GM12892 (cell line): ENCODE results near the gene ACTL9.

ENCODE experiments used
- POLR2AphosphoS5 ChIP-seq: IDR thresholded peaks from 2 replicates; pipeline ENCODE4 v1.6.1; 2011; ENCODE audit warnings: low read depth, low read length, control low read depth
- TAF1 ChIP-seq: IDR thresholded peaks from 2 replicates; pipeline ENCODE4 v1.6.1; 2011; ENCODE audit warnings: low read depth, mild to moderate bottlenecking, control low read depth, low read length, borderline replicate concordance

GRCh38 chr19:8690753-8691539 lies 7.6 kb downstream of the ACTL9 start:
- TF ChIP-seq POLR2AphosphoS5 (no peak), TAF1 (no peak)
